RCC 7860 (cell line): ENCODE data around the gene ZC3H12A.
A peak's percentile ranks its signal among the peaks of the same experiment; 100 is the strongest.
"Not testable (repeated sequence)": the region's sequence is repeated elsewhere in the genome, so short reads cannot be mapped to it uniquely, and the experiment has no call there.

Source experiments
- DNase-seq: peaks from one replicate; pipeline ENCODE4 v3.0.0-alpha.2; 2015; ENCODE audit warnings: low spot score
- FAIRE-seq: peaks from 2 replicates; lab custom pipeline; 2012; peaks lifted over from hg19 to GRCh38; lab: Jason Lieb, UNC

Gene ZC3H12A

DNA sequence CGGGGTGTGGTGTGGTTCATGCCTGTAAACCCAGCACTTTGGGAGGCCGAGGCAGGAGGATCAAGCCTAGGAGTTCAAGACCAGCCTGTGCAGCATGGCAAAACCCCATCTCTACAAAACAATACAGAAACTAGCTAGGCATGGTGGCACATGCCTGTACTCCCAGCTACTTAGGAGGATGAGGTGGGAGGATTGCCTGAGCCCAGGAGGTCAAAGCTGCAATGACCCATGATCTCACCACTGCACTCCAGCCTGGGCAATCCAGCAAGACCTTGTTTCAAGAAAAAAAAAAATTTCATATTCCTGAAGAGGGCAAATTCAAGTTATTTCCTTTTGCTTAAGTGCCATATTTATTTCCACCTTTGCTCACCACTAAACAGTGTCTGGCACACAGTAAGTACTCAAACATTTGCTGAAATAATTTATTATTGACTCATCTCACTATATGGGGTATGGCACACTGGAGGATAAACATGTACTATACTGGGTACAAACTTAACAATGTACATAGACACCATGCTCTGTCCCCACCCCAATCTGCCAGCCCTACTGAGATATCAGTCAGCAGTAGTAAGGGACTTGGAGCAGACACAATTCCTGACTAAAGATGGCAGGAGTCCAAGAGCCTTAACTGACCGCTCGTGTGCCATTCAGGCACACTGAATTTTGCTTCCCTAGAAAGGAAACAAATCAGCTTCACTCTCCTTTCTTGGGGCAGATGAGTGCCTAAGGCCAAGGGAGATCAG lies 24.7 kb downstream of the ZC3H12A start:
- DNase-seq: peak; percentile 73
- peak; percentile 42 for FAIRE-seq

DNA sequence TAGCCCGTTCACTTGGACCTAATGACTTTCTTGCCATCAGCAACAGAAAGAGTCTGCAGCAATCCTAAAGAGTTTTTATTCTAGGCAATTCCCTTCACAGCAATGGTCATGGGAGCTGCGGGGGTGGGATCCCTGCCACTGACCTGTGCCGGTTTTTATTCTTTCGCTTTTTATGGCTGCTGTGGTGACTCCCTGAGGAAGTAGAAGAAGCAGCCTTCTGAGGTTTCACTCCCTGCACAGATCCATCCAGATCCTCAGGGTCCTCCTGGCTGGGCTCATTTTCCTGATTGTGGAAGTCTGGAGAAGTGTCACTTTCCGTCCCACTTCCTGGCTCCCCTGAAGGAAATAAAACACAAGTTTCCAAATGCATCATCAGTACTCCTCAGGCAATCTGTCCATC lies 27.3 kb downstream of the ZC3H12A start:
- DNase-seq: no peak
- FAIRE-seq: no peak

DNA sequence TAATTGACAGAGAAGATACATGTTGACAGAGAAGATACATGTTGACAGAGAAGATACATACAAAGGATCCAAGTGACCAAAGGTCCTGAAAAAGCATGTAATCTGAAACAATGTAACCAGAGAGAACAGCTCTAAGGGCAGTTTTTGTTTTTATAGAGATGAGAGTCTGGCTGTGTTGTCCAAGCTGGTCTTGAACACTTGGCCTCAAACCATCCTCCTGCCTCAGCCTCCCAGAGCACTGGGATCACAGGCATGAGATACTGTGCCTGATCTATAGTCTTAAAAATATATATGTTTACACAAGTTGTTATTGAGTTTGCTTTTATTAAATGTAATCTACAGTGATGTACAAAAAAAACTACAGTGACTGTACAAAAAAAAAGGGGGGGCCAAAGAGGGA lies 27.7 kb downstream of the ZC3H12A start:
- FAIRE-seq (no peak), DNase-seq (no peak)

- FAIRE-seq, DNase-seq: not testable (repeated sequence)
These were observed 28.4 kb downstream of the ZC3H12A start for GRCh38 chr1:37502791-37503190.

- FAIRE-seq: no peak
- no peak for DNase-seq
These were observed 32.4 kb downstream of the ZC3H12A start for GRCh38 chr1:37506740-37507139.

GRCh38 chr1:37509181-37509580 lies 34.8 kb downstream of the ZC3H12A start:
- FAIRE-seq (no peak), DNase-seq (no peak)

- DNase-seq (no peak), FAIRE-seq (no peak)
These were observed 39.5 kb downstream of the ZC3H12A start for GRCh38 chr1:37513795-37514349.

DNA sequence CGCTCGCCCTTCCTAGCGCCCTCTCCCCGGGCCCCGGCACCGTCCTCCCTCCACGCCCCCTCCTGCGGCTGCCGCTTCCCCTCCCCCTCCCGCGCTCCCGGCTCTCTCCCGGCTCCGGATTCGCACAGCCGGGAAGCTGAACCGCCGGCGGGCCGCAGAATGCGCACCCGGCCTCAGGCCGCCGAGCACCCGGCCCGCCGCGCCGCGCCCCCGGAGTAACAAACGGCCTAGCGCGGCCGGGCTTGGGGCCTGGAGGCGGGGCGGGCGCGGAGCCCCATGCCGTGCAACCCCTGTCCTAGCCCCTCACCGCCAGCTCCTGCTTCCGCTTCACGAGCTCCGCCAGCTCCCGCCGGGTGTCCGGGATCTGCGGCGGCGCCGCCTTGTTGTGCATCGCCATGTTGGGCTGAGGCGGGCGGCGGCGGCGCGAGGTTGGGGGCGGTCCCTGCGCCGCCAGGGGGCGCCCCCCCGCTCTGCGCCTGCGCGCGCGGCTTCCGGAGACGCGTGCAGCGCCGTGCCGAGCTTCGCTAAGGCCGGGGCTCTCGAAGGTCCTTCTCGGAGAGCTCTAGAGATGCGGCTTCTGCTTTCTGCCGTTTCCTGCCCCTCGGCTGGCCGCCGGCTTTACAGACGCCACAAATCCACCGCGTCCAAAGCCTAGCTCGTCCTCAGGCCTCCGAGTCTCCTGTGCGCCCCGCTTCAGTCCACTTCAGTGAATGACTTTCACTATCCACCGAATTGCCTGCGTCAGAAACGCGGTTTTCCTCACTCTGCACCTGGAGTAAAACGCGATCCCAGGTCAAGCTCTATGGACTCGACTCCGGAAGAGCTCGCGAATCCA lies 40.2 kb downstream of the ZC3H12A start, which contains the start of gene MEAF6:
TSS of gene MEAF6 (minus strand) at position 417 of the 835 bp plus-strand sequence. CDS start at position 397, 20 bp downstream.
- DNase-seq (peak; percentile 49), FAIRE-seq (no peak)

DNA sequence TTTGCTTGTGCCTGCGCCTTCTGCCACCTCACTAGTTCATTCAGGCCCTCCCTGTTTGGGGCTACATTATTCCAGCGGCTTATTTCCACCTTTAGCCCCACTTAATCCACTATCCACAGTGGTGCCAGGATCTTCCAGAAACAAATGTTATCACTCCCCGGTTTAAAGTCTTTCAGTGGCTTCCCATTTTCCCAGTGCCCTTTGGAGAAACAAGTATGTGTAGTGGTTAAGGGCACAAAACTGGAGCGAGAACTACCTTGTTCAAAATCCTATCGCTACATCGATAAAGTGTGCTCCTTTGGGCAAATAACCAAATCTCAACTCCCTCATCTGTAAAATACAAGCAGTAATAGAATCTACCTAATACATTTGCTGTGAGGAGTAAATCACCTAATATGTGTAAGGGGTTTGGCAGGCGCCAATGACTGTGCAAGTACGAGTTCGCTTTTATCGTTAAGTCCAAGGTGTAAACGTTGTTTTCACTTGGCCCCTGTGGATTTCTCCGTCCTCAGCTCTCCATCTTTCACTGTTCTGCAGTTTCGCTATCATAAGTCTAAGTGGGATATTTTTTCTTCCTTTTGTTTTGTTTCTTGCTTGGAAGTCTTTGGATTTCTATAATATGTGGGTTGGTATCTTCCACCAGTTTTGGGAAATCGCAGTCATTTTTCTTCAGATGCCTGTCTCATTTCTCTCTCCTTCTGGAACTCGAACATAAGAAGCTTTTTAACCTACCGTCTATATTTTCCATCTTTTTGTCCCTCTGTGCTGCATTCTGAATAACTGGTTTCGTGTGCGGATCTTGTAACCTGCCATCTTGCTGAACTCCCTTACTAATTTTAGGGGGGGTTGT lies 41.0 kb downstream of the ZC3H12A start:
- FAIRE-seq (no peak), DNase-seq (no peak)

DNA sequence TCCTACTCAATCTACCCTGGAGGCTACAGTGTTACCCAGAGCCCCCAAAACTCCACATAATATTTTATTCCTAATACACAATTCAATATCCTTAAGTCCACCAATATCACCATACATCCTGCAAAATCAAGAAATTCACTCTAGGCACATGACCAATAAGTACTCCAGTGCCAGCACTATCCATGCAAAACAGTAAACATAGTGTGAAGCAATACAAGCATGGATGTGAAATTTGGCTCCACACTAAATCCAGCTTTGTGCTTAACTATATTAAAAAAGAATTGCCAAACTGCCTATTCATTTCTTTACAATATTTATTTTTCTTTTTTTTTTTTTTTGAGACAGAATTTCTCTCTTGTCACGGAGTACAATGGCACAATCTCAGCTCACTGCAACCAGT lies 43.2 kb downstream of the ZC3H12A start:
- no peak for FAIRE-seq

GRCh38 chr1:37518241-37518640 lies 43.9 kb downstream of the ZC3H12A start:
- FAIRE-seq: not testable (repeated sequence)

More for the DNA sequence above, 43.2 kb downstream of the ZC3H12A start:
- no peak for DNase-seq

DNA sequence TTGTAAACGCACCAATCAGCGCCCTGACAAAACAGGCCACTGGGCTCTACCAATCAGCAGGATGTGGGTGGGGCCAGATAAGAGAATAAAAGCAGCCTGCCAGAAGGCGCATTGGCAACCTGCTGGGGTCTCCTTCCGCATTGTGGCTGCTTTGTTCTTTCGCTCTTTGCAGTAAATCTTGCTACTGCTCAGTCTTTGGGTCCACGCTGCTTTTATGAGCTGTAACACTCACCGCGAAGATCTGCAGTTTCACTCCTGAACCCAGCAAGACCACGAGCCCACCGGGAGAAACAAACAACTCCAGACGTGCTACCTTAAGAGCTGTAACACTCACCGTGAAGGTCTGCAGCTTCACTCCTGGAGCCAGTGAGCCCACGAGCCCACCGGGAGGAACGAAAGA lies 44.5 kb downstream of the ZC3H12A start:
- not testable (repeated sequence) for FAIRE-seq, DNase-seq

More at GRCh38 chr1:37518241-37518640, 43.9 kb downstream of the ZC3H12A start:
- DNase-seq: not testable (repeated sequence)

DNA sequence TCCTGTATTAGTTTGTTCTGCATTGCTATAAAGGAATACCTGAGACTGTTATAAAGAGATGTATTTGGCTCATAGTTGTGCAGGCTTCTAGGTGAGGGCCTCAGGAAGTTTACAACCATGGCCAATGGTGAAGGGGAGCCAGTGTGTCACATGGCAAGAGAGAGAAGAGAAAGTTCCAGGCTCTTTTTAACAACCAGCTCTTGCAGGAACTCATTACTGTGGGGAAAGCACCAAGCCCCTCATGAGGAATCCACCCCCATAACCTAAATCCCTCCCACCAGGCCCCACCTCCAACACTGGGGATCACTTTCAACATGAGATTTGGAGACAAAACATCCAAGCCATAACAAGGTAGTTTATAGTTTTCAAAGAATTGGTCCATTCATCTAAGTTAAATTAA lies 45.2 kb downstream of the ZC3H12A start:
- no peak for FAIRE-seq
- DNase-seq: no peak

- not testable (repeated sequence) for DNase-seq, FAIRE-seq
These were observed 55.5 kb downstream of the ZC3H12A start for GRCh38 chr1:37529888-37530287.

- not testable (repeated sequence) for DNase-seq, FAIRE-seq
These were observed 58.2 kb downstream of the ZC3H12A start for GRCh38 chr1:37532418-37533156.

- DNase-seq: no peak
- FAIRE-seq: no peak
These were observed 59.1 kb downstream of the ZC3H12A start for GRCh38 chr1:37533317-37534093.
